GM12878 (cell line): ENCODE measurements around the gene MFSD1.

Experiments
- CBFB ChIP-seq: IDR thresholded peaks from 2 replicates; pipeline ENCODE4 v1.6.1; 2016; ENCODE audit warnings: antibody characterized with exemption, low read depth
- CTCF ChIP-seq, 3 experiments: IDR thresholded peaks in 2 of 3; conservative IDR thresholded peaks in 1 of 3; 2 replicates each; pipeline ENCODE4 v1.5.1; 2011; ENCODE audit warnings: low read depth in 3 of 3, low read length in 3 of 3, mild to moderate bottlenecking in 3 of 3, control low read depth in 2 of 3, moderate library complexity in 2 of 3, inconsistent platforms in 1 of 3, mixed read lengths in 1 of 3; ENCODE audit not compliant: control insufficient read depth in 2 of 3, insufficient read depth in 1 of 3; ENCODE audit errors: extremely low read depth in 1 of 3
- ELK1 ChIP-seq: IDR thresholded peaks from 2 replicates; pipeline ENCODE4 v1.6.1; 2012; ENCODE audit warnings: low read depth, low read length, improper control_type of control experiment
- EP300 ChIP-seq, 2 experiments: fragments of 150-350 bp in 1 of 2; IDR thresholded peaks; 2 replicates each; pipeline ENCODE4 v1.6.1; 2011 to 2012; ENCODE audit warnings: low read depth in 2 of 2, low read length in 2 of 2, borderline replicate concordance in 1 of 2, improper control_type of control experiment in 1 of 2, inconsistent platforms in 1 of 2; ENCODE audit not compliant: control insufficient read depth in 1 of 2
- EZH2 ChIP-seq: IDR thresholded peaks from 2 replicates; pipeline ENCODE4 v1.6.1; 2012; ENCODE audit warnings: low read depth, mild to moderate bottlenecking, control low read depth, inconsistent platforms, low read length, borderline replicate concordance; ENCODE audit not compliant: control insufficient read depth
- HDAC6 ChIP-seq: fragments of 200-600 bp; sonication (generic); IDR thresholded peaks from one replicate; pipeline ENCODE4 v1.8.0; 2017; ENCODE audit warnings: antibody characterized with exemption; ENCODE audit not compliant: unreplicated experiment
- JUNB ChIP-seq: IDR thresholded peaks from 2 replicates; pipeline ENCODE4 v1.6.1; 2016; ENCODE audit warnings: antibody characterized with exemption, mild to moderate bottlenecking
- KAT2A ChIP-seq: conservative IDR thresholded peaks from 2 replicates; pipeline ENCODE4 v1.6.1; 2011; ENCODE audit warnings: low read depth, low read length; ENCODE audit not compliant: control insufficient read depth
- KDM1A ChIP-seq: fragments of 200-600 bp; sonication (generic); IDR thresholded peaks from 2 replicates; pipeline ENCODE4 v1.6.1; 2016; ENCODE audit warnings: borderline replicate concordance
- NRF1 ChIP-seq: conservative IDR thresholded peaks from 2 replicates; pipeline ENCODE4 v1.6.1; 2011; ENCODE audit warnings: mild to moderate bottlenecking, low read depth, low read length, improper control_type of control experiment
- POLR2A ChIP-seq: IDR thresholded peaks from 2 replicates; pipeline ENCODE4 v1.6.1; 2011; ENCODE audit warnings: low read depth, mild to moderate bottlenecking, low read length
- POLR2AphosphoS2 ChIP-seq: IDR thresholded peaks from 2 replicates; pipeline ENCODE4 v1.6.1; 2011; ENCODE audit warnings: low read depth, mild to moderate bottlenecking, low read length, improper control_type of control experiment, moderate library complexity
- SUZ12 ChIP-seq: fragments of 200-600 bp; sonication (generic); IDR thresholded peaks from one replicate; pipeline ENCODE4 v1.6.1; 2018; ENCODE audit warnings: antibody characterized with exemption, mild to moderate bottlenecking; ENCODE audit not compliant: unreplicated experiment
- ZNF24 ChIP-seq: fragments of 450-650 bp; IDR thresholded peaks from 2 replicates; pipeline ENCODE4 v1.6.1; 2017; ENCODE audit warnings: antibody characterized with exemption, mild to moderate bottlenecking

DNA sequence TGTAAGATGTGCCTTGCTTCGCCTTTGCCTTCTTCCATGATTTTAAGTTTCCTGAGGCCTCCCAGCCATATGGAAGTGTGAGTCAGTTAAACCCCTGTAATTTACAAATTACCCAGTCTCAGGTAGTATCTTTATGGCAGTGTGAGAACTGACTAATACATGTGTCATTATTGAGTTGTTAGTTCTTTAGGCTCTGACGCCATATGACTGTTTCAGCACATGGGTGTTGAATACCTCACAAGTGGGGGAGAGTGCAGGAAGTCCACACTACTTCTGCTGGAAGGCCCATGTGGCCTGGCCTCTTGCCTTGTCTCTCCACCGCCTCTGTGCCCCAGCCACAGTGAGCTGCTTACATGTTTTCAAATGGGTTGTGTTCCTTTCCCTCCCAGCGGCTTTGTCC is 28.5 kb downstream of the MFSD1 start:
- no peak for TF ChIP-seq POLR2A
- TF ChIP-seq EZH2, result no peak
- no peak for TF ChIP-seq KDM1A
- TF ChIP-seq HDAC6, result no peak
- TF ChIP-seq POLR2AphosphoS2, result no peak
- TF ChIP-seq EP300 (IDR thresholded peaks at IDR 0.05; ENCODE audit: borderline replicate concordance in 1 of 2, control insufficient read depth in 1 of 2, low read depth in 2 of 2, low read length in 2 of 2), result no peak
- TF ChIP-seq KAT2A, result no peak
- TF ChIP-seq JUNB, result no peak
- TF ChIP-seq CTCF (IDR thresholded peaks at IDR 0.05 in 2 of 3, conservative IDR thresholded peaks at IDR 0.05 in 1 of 3; ENCODE audit: control insufficient read depth in 2 of 3, extremely low read depth in 1 of 3, insufficient read depth in 1 of 3, low read depth in 3 of 3, low read length in 3 of 3), result no peak
- no peak for TF ChIP-seq ZNF24
- no peak for TF ChIP-seq ELK1
- TF ChIP-seq SUZ12, result no peak
- no peak for TF ChIP-seq NRF1
- no peak for TF ChIP-seq CBFB
